Measurements from ENCODE around the gene UQCC3.

UQCC3 gene

GRCh38 chr11:62715150-62716130 is 44.0 kb downstream of the UQCC3 start:
- Histone ChIP-seq H3K27ac (peak overlapping the region in 3 of 21 experiments; percentile 3 to 38 (median 27)), H3K4me3 (no peak overlapping the region)

GRCh38 chr11:62716206-62716605 is 44.7 kb downstream of the UQCC3 start:
- peak overlapping the region in 1 of 21 experiments; percentile 27 for H3K27ac ChIP-seq
- H3K4me3 ChIP-seq: no peak overlapping the region

- no peak overlapping the region for H3K4me3 ChIP-seq
Observed at GRCh38 chr11:62716816-62717215, 45.3 kb downstream of the UQCC3 start.

GRCh38 chr11:62719302-62719978 is 48.0 kb downstream of the UQCC3 start:
- no peak overlapping the region for H3K4me3 ChIP-seq
- H3K27ac ChIP-seq: peak overlapping the region in 1 of 21 experiments; percentile 20

More at GRCh38 chr11:62716816-62717215, 45.3 kb downstream of the UQCC3 start:
- H3K27ac ChIP-seq: peak overlapping the region in 1 of 21 experiments; percentile 13

- Histone ChIP-seq H3K27ac (no peak overlapping the region), H3K4me3 (no peak overlapping the region)
Observed at GRCh38 chr11:62721994-62722393, 50.5 kb downstream of the UQCC3 start.
